ENCODE measurements around the gene NDUFAF3. TPM values are rescaled to one million over a fixed set of nuclear protein-coding genes. Genes with fewer than 3 reads are reported as not detected.
A peak's percentile ranks its signal among the peaks of the same experiment; 100 is the strongest.

Gene NDUFAF3
- total RNA-seq, 2 donors from 2014 or later: 32.9 to 39.1 TPM

- H3K27ac Mint-ChIP-seq: peak overlapping the region; percentile 26
- H3K27me3 Mint-ChIP-seq (ENCODE audit: insufficient read depth): no peaks in the 10 kb centered on the region
- Histone ChIP-seq H3K9ac (ENCODE audit: extremely low read depth, low read length, poor library complexity, severe bottlenecking) (no peak overlapping the region), H3K27me3 (ENCODE audit: control insufficient read depth, insufficient read depth, low read length, poor library complexity, severe bottlenecking) (no peaks in the 10 kb centered on the region), H3K9me3 (ENCODE audit: control insufficient read depth, low read length) (no peaks in the 10 kb centered on the region), H3K4me1 (ENCODE audit: control insufficient read depth, insufficient read depth, low read length) (no peaks in the 10 kb centered on the region), H3K4me3 (ENCODE audit: low read length) (no peak overlapping the region), H3K36me3 (ENCODE audit: control insufficient read depth, insufficient read depth, low read length) (peaks cover 60% of the 10 kb centered on the region), H3K27ac (ENCODE audit: low read depth, low read length) (no peak overlapping the region)
- WGBS, 2 experiments (ENCODE audit: insufficient coverage in 1 of 2, insufficient read length in 1 of 2): 87 to 96% methylated on average over 15 to 24 of the region's 24 CpGs
- H3K4me1 Mint-ChIP-seq: peaks cover 3% of the 10 kb centered on the region
- H3K9me3 Mint-ChIP-seq: no peaks in the 10 kb centered on the region
- H3K36me3 Mint-ChIP-seq (ENCODE audit: low read depth): peaks cover 26% of the 10 kb centered on the region
- peak; percentile 86 for TF ChIP-seq CTCF (conservative IDR thresholded peaks at IDR 0.05)
- H3K4me3 Mint-ChIP-seq: no peak overlapping the region
- DNase-seq: peak; percentile 95
These were observed 7.9 kb upstream of the NDUFAF3 start for GRCh38 chr3:49013738-49014660.

- Mint-ChIP-seq H3K27ac (peak overlapping the region; percentile 58), H3K4me1 (peaks cover 3% of the 10 kb centered on the region), H3K27me3 (ENCODE audit: insufficient read depth) (no peaks in the 10 kb centered on the region), H3K9me3 (no peaks in the 10 kb centered on the region), H3K4me3 (no peak overlapping the region), H3K36me3 (ENCODE audit: low read depth) (peaks cover 26% of the 10 kb centered on the region)
- no peak for TF ChIP-seq CTCF (conservative IDR thresholded peaks at IDR 0.05)
- DNase-seq: peak; percentile 39
- Histone ChIP-seq H3K4me3 (ENCODE audit: low read length) (no peak overlapping the region), H3K9me3 (ENCODE audit: control insufficient read depth, low read length) (no peaks in the 10 kb centered on the region), H3K36me3 (ENCODE audit: control insufficient read depth, insufficient read depth, low read length) (peaks cover 53% of the 10 kb centered on the region), H3K4me1 (ENCODE audit: control insufficient read depth, insufficient read depth, low read length) (no peaks in the 10 kb centered on the region), H3K27me3 (ENCODE audit: control insufficient read depth, insufficient read depth, low read length, poor library complexity, severe bottlenecking) (no peaks in the 10 kb centered on the region), H3K9ac (ENCODE audit: extremely low read depth, low read length, poor library complexity, severe bottlenecking) (no peak overlapping the region), H3K27ac (ENCODE audit: low read depth, low read length) (no peak overlapping the region)
- WGBS, 2 experiments (ENCODE audit: insufficient coverage in 1 of 2, insufficient read length in 1 of 2): 96 to 97% methylated on average over 3 to 8 of the region's 8 CpGs
These were observed 6.8 kb upstream of the NDUFAF3 start for GRCh38 chr3:49015072-49015471.

- TF ChIP-seq CTCF (conservative IDR thresholded peaks at IDR 0.05): no peak
- H3K27me3 ChIP-seq (ENCODE audit: control insufficient read depth, insufficient read depth, low read length, poor library complexity, severe bottlenecking): no peaks in the 10 kb centered on the region
- no peak overlapping the region for H3K4me3 Mint-ChIP-seq
- H3K36me3 Mint-ChIP-seq (ENCODE audit: low read depth): peaks cover 25% of the 10 kb centered on the region
- no peaks in the 10 kb centered on the region for H3K9me3 Mint-ChIP-seq
- H3K4me3 ChIP-seq (ENCODE audit: low read length): no peak overlapping the region
- DNase-seq: peak; percentile 28
- H3K4me1 Mint-ChIP-seq: peaks cover 3% of the 10 kb centered on the region
- H3K36me3 ChIP-seq (ENCODE audit: control insufficient read depth, insufficient read depth, low read length): peaks cover 53% of the 10 kb centered on the region
- no peak overlapping the region for H3K27ac Mint-ChIP-seq
- no peak overlapping the region for H3K27ac ChIP-seq (ENCODE audit: low read depth, low read length)
- H3K27me3 Mint-ChIP-seq (ENCODE audit: insufficient read depth): no peaks in the 10 kb centered on the region
- no peaks in the 10 kb centered on the region for H3K9me3 ChIP-seq (ENCODE audit: control insufficient read depth, low read length)
- H3K9ac ChIP-seq (ENCODE audit: extremely low read depth, low read length, poor library complexity, severe bottlenecking): no peak overlapping the region
- H3K4me1 ChIP-seq (ENCODE audit: control insufficient read depth, insufficient read depth, low read length): no peaks in the 10 kb centered on the region
- 87 to 93% methylated on average over 3 to 6 of the region's 6 CpGs for WGBS, 2 experiments (ENCODE audit: insufficient coverage in 1 of 2, insufficient read length in 1 of 2)
These were observed 6.2 kb upstream of the NDUFAF3 start for GRCh38 chr3:49015765-49016164.
